HepG2 (cell line): ENCODE measurements around the gene NKPD1. TPM values are rescaled to one million over a fixed set of nuclear protein-coding genes. Genes with fewer than 3 reads are reported as not detected.

Experiments used
- ATAC-seq: fragments of 200-7000 bp; cut with Tn5 transposase; 3 replicates; pipeline ENCODE4 v1.9.1; 2020; ENCODE audit warnings: mild to moderate bottlenecking, moderate library complexity
- BruUV-seq: library from RNA; stranded (reverse); fragments of 400-500 nt; replicated peaks from 2 replicates; lab custom pipeline; 2021; lab: Mats Ljungman, UMichigan
- CTCF ChIA-PET: fragments of 300-600 bp; formaldehyde crosslinking; extraction: SDS; loops from one replicate; lab custom pipeline; 2021; ENCODE audit warnings: low total read pairs, inconsistent platforms, low intra/inter-chr PET ratio; lab: Yijun Ruan, JAX
- POLR2A ChIA-PET: fragments of 350-600 bp; sonication (Branson Sonifier 250); formaldehyde crosslinking; loops from one replicate; lab custom pipeline; 2020; ENCODE audit warnings: antibody characterized with exemption, inconsistent platforms; lab: Yijun Ruan, JAX
- DNase-seq: peaks from one replicate; pipeline ENCODE4 v3.0.0-alpha.2; 2015; ENCODE audit warnings: low spot score
- FAIRE-seq: peaks from 3 replicates; lab custom pipeline; 2011; peaks lifted over from hg19 to GRCh38; lab: Jason Lieb, UNC
- H2AFZ ChIP-seq: one replicate; pipeline ENCODE4 v1.6.1; 2011; ENCODE audit warnings: low read length, inconsistent platforms
- H3K27ac ChIP-seq: fragments of 300-600 bp; 3 replicates; pipeline ENCODE4 v1.8.0; 2011; ENCODE audit warnings: mixed run types, mild to moderate bottlenecking, mixed read lengths, low read length, inconsistent platforms; ENCODE audit not compliant: insufficient read depth; ENCODE audit errors: extremely low read length
- H3K27me3 ChIP-seq, 2 experiments: fragments of 200-600 bp in 1 of 2; 2 replicates in 1 of 2; 3 replicates in 1 of 2; pipeline versions ENCODE4 v1.6.0 to v1.8.0; 2011; ENCODE audit warnings: low read length in 2 of 2, mild to moderate bottlenecking in 2 of 2, moderate library complexity in 2 of 2, inconsistent platforms in 1 of 2; ENCODE audit not compliant: insufficient read depth in 2 of 2, control insufficient read depth in 1 of 2
- H3K36me3 ChIP-seq, 2 experiments: fragments of 200-600 bp in 1 of 2; replicated peaks in 1 of 2; 2 replicates in 1 of 2; 3 replicates in 1 of 2; pipeline versions ENCODE4 v1.5.1 to v1.8.0; 2011; ENCODE audit warnings: low read length in 2 of 2, inconsistent platforms in 1 of 2; ENCODE audit not compliant: insufficient read depth in 2 of 2, control insufficient read depth in 1 of 2
- H3K4me1 ChIP-seq: 2 replicates; pipeline ENCODE4 v1.5.1; 2012; ENCODE audit warnings: low read length, inconsistent platforms; ENCODE audit not compliant: insufficient read depth
- H3K4me2 ChIP-seq: 2 replicates; pipeline ENCODE4 v1.6.0; 2011; ENCODE audit warnings: low read depth, low read length, inconsistent platforms
- H3K4me3 ChIP-seq, 3 experiments: fragments of 200-600 bp in 1 of 3; sonication (generic), shearing (Covaris generic) in 1 of 3; replicated peaks in 1 of 3; 2 replicates each; pipeline ENCODE4 v1.5.1; 2011 to 2016; ENCODE audit warnings: low read length in 3 of 3, inconsistent platforms in 2 of 3, low read depth in 2 of 3, mild to moderate bottlenecking in 2 of 3, control low read depth in 1 of 3, mixed read lengths in 1 of 3; ENCODE audit not compliant: insufficient read depth in 1 of 3
- H3K79me2 ChIP-seq: one replicate; pipeline ENCODE4 v1.6.1; 2011; ENCODE audit warnings: low read length, inconsistent platforms; ENCODE audit not compliant: insufficient read depth
- H3K9ac ChIP-seq: 2 replicates; pipeline ENCODE4 v1.6.0; 2011; ENCODE audit warnings: mild to moderate bottlenecking, low read depth, low read length, inconsistent platforms; ENCODE audit not compliant: insufficient read depth
- H3K9me3 ChIP-seq: 2 replicates; pipeline ENCODE4 v1.5.1; 2012; ENCODE audit warnings: mild to moderate bottlenecking, low read length
- H4K20me1 ChIP-seq: 2 replicates; pipeline ENCODE4 v1.6.0; 2011; ENCODE audit warnings: inconsistent platforms, mild to moderate bottlenecking, low read length, moderate library complexity; ENCODE audit not compliant: insufficient read depth
- CEBPG ChIP-seq: IDR thresholded peaks from 2 replicates; pipeline ENCODE4 v1.6.1; 2016
- ELF3 ChIP-seq: IDR thresholded peaks from 2 replicates; pipeline ENCODE4 v1.6.1; 2016; ENCODE audit warnings: missing genetic modification reagents, missing compliant biosample characterization
- FOXM1 ChIP-seq: sonication (generic); formaldehyde crosslinking; IDR thresholded peaks from 2 replicates; pipeline ENCODE4 v1.5.0; 2020; ENCODE audit warnings: missing genetic modification reagents
- KAT8 ChIP-seq: IDR thresholded peaks from 2 replicates; pipeline ENCODE4 v1.6.1; 2016; ENCODE audit warnings: missing genetic modification reagents, missing compliant biosample characterization
- NPAS2 ChIP-seq: sonication (generic); formaldehyde crosslinking; IDR thresholded peaks from 2 replicates; pipeline ENCODE4 v1.8.0; 2022; ENCODE audit warnings: mild to moderate bottlenecking, missing genetic modification reagents, borderline replicate concordance
- TBX3 ChIP-seq: fragments of 450-650 bp; IDR thresholded peaks from 2 replicates; pipeline ENCODE4 v1.6.1; 2017; ENCODE audit warnings: antibody characterized with exemption, mild to moderate bottlenecking, inconsistent platforms, borderline replicate concordance
- TCF7L2 ChIP-seq: IDR thresholded peaks from 2 replicates; pipeline ENCODE4 v1.6.1; 2011; ENCODE audit warnings: mild to moderate bottlenecking, low read depth, low read length, moderate library complexity
- XBP1 ChIP-seq: sonication (generic); formaldehyde crosslinking; IDR thresholded peaks from 2 replicates; pipeline ENCODE4 v1.5.0; 2020; ENCODE audit warnings: missing genetic modification reagents
- ZNF264 ChIP-seq: sonication (generic); formaldehyde crosslinking; IDR thresholded peaks from 2 replicates; pipeline ENCODE4 v1.4.0; 2020; ENCODE audit warnings: missing genetic modification reagents
- WGBS: methylation state at CpG from one replicate; pipeline ENCODE4 v1.1.6; 2017; ENCODE audit warnings: low lambda C conversion rate; 5-methylcytosine and 5-hydroxymethylcytosine counted together
- in situ Hi-C: cut with HindIII; loops from 2 replicates; pipeline ENCODE4 v1.10.0; 2017; ENCODE audit warnings: low pct_unique_long_range_greater_than_20kb; ENCODE audit not compliant: extremely low pct_ligation_motif_present
- intact Hi-C: fragments of 100-400 bp; cut with micrococcal nuclease; formaldehyde crosslinking; loops from one replicate; pipeline ENCODE4 v1.10.0; 2022; ENCODE audit not compliant: unreplicated experiment
- polyA plus RNA-seq, 8 experiments: library from polyadenylated mRNA; depleted of rRNA in 3 of 8; stranded (reverse) in 7 of 8; unstranded in 1 of 8; fragments of >200 nt; fragmentation: Illumina TruSeq in 4 of 8; extraction: Trizol in 4 of 8; gene quantifications; 2 replicates each; pipeline versions ENCODE4 v1.2.1 to v1.2.3, GENCODE V29; 2011 to 2016; ENCODE audit warnings: low read depth in 4 of 8, missing spikeins in 1 of 8, mixed read lengths in 1 of 8; ENCODE audit not compliant: insufficient read depth in 1 of 8
- total RNA-seq, 5 experiments: library from RNA; depleted of rRNA; stranded (reverse); fragments of >200 nt; fragmentation: Illumina TruSeq; extraction: Trizol; gene quantifications; 2 replicates each; pipeline ENCODE4 v1.2.3, GENCODE V29; 2016; ENCODE audit warnings: low read depth in 1 of 5
- TF ChIP-seq, protein P1 (sequence below): sonication (generic); formaldehyde crosslinking; IDR thresholded peaks from 2 replicates; pipeline ENCODE4 v1.8.0; 2022; ENCODE audit warnings: low read depth, missing genetic modification reagents
- TF ChIP-seq, protein P2 (sequence below): sonication (generic); formaldehyde crosslinking; IDR thresholded peaks from 2 replicates; pipeline ENCODE4 v1.4.0; 2020; ENCODE audit warnings: low read depth, mild to moderate bottlenecking, missing genetic modification reagents
- TF ChIP-seq, protein P3 (sequence below): sonication (generic); formaldehyde crosslinking; IDR thresholded peaks from 2 replicates; pipeline ENCODE4 v1.5.1; 2020; ENCODE audit warnings: mild to moderate bottlenecking, missing genetic modification reagents, borderline replicate concordance
- TF ChIP-seq, protein P4 (sequence below): sonication (generic); formaldehyde crosslinking; IDR thresholded peaks from 2 replicates; pipeline ENCODE4 v1.5.1; 2020; ENCODE audit warnings: mild to moderate bottlenecking, missing genetic modification reagents, moderate library complexity

Gene NKPD1
- total and polyA plus RNA-seq, 2 of the 13 experiments (the other 11 are each of a cell fraction or from before 2014, with no cell fraction given): 0.03 TPM; not detected in 1

DNA sequence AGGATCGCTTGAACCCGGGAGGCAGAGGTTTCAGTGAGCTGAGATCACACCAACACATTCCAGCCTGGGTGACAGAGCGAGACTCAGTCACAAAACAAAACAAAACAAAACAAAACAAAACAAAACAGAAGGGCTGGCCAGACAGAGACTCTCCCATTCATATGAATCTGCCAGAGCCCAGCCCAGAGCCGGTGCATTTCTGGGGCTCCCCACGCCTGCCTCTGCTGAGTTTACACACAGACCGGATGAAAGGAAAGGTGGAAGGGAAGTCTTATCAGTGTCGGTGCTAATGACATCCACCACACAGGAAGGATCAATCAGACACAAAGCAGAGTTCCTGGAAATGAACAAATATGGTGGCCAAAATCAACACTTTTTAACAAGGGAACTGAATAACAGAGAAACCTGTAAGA is 10.4 kb upstream of the NKPD1 start:
- 7% methylated on average over 7 of the region's 7 CpGs for WGBS
- intact Hi-C loops: no loop called here
- H3K27ac ChIP-seq: no peak overlapping the region
- no peak overlapping the region for H2AFZ ChIP-seq
- H3K27me3 ChIP-seq: no peaks in the 10 kb centered on the region
- peak overlapping the region in 2 of 3 experiments; percentile 17 to 33; a peak in 1 of 6 replicates for H3K4me3 ChIP-seq
- peaks cover 90% of the 10 kb centered on the region for H3K4me1 ChIP-seq
- in situ Hi-C loops: no loop called here
- no peak for FAIRE-seq
- H3K9ac ChIP-seq: no peak overlapping the region
- no peaks in the 10 kb centered on the region for H4K20me1 ChIP-seq
- ChIA-PET POLR2A (interaction anchor here (1.8 kb wide), 1 partner anchor 17 kb away, joined by 3 read pairs; no protein-coding TSS in a partner anchor), CTCF (no interaction called here)
- no peaks in the 10 kb centered on the region for H3K36me3 ChIP-seq
- H3K9me3 ChIP-seq: no peaks in the 10 kb centered on the region
- DNase-seq: no peak
- peak overlapping the region; percentile 58 for H3K4me2 ChIP-seq
- BruUV-seq: no TSS peak
- H3K79me2 ChIP-seq: no peaks in the 10 kb centered on the region
- ATAC-seq: peak; percentile 43
- TF ChIP-seq TBX3 (0 out of 2 replicates have a peak, but pooled peaks have one; percentile 45), ELF3 (CRISPR knock-in tag) (peak; percentile 76), FOXM1 (CRISPR knock-in tag) (no peak), TCF7L2 (no peak), NPAS2 (CRISPR knock-in tag) (no peak), CEBPG (0 out of 2 replicates have a peak, but pooled peaks have one; percentile 15), KAT8 (peak; percentile 48), XBP1 (no peak), ZNF264 (CRISPR knock-in tag) (no peak)
- TF ChIP-seq, protein P1, sequence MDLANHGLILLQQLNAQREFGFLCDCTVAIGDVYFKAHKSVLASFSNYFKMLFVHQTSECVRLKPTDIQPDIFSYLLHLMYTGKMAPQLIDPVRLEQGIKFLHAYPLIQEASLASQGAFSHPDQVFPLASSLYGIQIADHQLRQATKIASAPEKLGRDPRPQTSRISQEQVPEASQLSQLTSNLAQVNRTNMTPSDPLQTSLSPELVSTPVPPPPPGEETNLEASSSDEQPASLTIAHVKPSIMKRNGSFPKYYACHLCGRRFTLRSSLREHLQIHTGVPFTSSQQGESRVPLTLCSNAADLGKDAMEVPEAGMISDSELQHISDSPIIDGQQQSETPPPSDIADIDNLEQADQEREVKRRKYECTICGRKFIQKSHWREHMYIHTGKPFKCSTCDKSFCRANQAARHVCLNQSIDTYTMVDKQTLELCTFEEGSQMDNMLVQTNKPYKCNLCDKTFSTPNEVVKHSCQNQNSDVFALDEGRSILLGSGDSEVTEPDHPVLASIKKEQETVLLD (CRISPR knock-in tag): no peak
- TF ChIP-seq, protein P2, sequence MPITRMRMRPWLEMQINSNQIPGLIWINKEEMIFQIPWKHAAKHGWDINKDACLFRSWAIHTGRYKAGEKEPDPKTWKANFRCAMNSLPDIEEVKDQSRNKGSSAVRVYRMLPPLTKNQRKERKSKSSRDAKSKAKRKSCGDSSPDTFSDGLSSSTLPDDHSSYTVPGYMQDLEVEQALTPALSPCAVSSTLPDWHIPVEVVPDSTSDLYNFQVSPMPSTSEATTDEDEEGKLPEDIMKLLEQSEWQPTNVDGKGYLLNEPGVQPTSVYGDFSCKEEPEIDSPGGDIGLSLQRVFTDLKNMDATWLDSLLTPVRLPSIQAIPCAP (CRISPR knock-in tag): no peak
- TF ChIP-seq, protein P3, sequence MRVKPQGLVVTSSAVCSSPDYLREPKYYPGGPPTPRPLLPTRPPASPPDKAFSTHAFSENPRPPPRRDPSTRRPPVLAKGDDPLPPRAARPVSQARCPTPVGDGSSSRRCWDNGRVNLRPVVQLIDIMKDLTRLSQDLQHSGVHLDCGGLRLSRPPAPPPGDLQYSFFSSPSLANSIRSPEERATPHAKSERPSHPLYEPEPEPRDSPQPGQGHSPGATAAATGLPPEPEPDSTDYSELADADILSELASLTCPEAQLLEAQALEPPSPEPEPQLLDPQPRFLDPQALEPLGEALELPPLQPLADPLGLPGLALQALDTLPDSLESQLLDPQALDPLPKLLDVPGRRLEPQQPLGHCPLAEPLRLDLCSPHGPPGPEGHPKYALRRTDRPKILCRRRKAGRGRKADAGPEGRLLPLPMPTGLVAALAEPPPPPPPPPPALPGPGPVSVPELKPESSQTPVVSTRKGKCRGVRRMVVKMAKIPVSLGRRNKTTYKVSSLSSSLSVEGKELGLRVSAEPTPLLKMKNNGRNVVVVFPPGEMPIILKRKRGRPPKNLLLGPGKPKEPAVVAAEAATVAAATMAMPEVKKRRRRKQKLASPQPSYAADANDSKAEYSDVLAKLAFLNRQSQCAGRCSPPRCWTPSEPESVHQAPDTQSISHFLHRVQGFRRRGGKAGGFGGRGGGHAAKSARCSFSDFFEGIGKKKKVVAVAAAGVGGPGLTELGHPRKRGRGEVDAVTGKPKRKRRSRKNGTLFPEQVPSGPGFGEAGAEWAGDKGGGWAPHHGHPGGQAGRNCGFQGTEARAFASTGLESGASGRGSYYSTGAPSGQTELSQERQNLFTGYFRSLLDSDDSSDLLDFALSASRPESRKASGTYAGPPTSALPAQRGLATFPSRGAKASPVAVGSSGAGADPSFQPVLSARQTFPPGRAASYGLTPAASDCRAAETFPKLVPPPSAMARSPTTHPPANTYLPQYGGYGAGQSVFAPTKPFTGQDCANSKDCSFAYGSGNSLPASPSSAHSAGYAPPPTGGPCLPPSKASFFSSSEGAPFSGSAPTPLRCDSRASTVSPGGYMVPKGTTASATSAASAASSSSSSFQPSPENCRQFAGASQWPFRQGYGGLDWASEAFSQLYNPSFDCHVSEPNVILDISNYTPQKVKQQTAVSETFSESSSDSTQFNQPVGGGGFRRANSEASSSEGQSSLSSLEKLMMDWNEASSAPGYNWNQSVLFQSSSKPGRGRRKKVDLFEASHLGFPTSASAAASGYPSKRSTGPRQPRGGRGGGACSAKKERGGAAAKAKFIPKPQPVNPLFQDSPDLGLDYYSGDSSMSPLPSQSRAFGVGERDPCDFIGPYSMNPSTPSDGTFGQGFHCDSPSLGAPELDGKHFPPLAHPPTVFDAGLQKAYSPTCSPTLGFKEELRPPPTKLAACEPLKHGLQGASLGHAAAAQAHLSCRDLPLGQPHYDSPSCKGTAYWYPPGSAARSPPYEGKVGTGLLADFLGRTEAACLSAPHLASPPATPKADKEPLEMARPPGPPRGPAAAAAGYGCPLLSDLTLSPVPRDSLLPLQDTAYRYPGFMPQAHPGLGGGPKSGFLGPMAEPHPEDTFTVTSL (CRISPR knock-in tag): peak; percentile 79; the same call in 1 of the 2 replicates
- TF ChIP-seq, protein P4, sequence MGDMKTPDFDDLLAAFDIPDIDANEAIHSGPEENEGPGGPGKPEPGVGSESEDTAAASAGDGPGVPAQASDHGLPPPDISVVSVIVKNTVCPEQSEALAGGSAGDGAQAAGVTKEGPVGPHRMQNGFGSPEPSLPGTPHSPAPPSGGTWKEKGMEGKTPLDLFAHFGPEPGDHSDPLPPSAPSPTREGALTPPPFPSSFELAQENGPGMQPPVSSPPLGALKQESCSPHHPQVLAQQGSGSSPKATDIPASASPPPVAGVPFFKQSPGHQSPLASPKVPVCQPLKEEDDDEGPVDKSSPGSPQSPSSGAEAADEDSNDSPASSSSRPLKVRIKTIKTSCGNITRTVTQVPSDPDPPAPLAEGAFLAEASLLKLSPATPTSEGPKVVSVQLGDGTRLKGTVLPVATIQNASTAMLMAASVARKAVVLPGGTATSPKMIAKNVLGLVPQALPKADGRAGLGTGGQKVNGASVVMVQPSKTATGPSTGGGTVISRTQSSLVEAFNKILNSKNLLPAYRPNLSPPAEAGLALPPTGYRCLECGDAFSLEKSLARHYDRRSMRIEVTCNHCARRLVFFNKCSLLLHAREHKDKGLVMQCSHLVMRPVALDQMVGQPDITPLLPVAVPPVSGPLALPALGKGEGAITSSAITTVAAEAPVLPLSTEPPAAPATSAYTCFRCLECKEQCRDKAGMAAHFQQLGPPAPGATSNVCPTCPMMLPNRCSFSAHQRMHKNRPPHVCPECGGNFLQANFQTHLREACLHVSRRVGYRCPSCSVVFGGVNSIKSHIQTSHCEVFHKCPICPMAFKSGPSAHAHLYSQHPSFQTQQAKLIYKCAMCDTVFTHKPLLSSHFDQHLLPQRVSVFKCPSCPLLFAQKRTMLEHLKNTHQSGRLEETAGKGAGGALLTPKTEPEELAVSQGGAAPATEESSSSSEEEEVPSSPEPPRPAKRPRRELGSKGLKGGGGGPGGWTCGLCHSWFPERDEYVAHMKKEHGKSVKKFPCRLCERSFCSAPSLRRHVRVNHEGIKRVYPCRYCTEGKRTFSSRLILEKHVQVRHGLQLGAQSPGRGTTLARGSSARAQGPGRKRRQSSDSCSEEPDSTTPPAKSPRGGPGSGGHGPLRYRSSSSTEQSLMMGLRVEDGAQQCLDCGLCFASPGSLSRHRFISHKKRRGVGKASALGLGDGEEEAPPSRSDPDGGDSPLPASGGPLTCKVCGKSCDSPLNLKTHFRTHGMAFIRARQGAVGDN (CRISPR knock-in tag): no peak
